ENCODE results near the gene PCK1. TPM values are rescaled to one million over a fixed set of nuclear protein-coding genes. Genes with fewer than 3 reads are reported as not detected.

Gene PCK1
- total and polyA plus RNA-seq, 2 of the 13 experiments (the other 11 are each of a cell fraction or from before 2014, with no cell fraction given), result 6.5 to 12.6 TPM

DNA sequence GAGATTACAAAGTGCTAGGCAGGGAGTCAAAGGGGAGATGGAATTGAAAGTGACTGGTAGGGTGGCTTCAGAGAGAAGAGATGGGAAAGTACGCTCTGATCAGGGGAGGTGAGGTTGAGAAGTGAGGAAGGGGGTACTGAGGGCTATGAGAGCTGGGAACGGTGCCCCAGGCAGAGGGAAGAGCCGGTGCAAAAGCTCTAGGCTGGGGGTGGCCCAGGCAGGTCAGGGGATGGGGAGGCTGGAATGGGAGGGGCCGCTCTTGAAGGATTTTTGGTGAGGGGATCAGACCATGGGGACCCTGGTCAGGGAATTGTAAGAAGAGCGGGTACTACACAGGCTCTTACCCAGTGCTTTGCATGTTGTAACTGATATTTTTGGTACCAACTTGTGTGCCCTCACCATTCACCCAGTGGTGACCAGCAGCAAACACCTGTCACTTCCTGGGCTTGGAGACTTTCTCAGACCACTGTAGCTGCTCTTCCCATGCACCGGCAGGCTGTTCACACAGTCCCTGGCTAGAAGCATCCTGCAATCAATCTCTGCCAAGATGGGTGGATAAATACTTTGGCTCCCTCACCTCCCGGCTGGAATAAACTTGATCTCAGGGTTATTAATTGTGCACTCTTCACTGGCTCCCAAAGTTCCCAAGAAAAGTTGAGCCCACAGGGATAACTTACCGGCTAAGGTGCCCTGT is 24.0 kb downstream of the PCK1 start:
- peaks cover 100% of the 10 kb centered on the region for H3K4me1 ChIP-seq (ENCODE audit: insufficient read depth, low read length)
- H3K9me3 ChIP-seq (ENCODE audit: low read length), result peaks cover 8% of the 10 kb centered on the region
- TF ChIP-seq CAMTA2 (CRISPR knock-in tag; IDR thresholded peaks at IDR 0.05; ENCODE audit: borderline replicate concordance), result 0 out of 2 replicates have a peak, but pooled peaks have one; percentile 33
- TF ChIP-seq ZNF446 (CRISPR knock-in tag; IDR thresholded peaks at IDR 0.05), result 0 out of 2 replicates have a peak, but pooled peaks have one; percentile 41
- 0 out of 2 replicates have a peak, but pooled peaks have one; percentile 22 for TF ChIP-seq ZBTB42 (CRISPR knock-in tag; IDR thresholded peaks at IDR 0.05)
- 0 out of 2 replicates have a peak, but pooled peaks have one; percentile 28 for TF ChIP-seq ZNF709 (CRISPR knock-in tag; IDR thresholded peaks at IDR 0.05)
- no peak for TF ChIP-seq ZSCAN30 (CRISPR knock-in tag; IDR thresholded peaks at IDR 0.05)
- no peaks in the 10 kb centered on the region for H4K20me1 ChIP-seq (ENCODE audit: insufficient read depth, low read length)
- H2AFZ ChIP-seq (ENCODE audit: low read length), result no peak overlapping the region
- no peak overlapping the region for H3K27ac ChIP-seq (ENCODE audit: extremely low read length, insufficient read depth, low read length)
- intact Hi-C loops (cut with micrococcal nuclease; ENCODE audit: unreplicated experiment), result no loop called here
- POLR2A ChIA-PET, result interaction anchor here (1.1 to 2.8 kb wide), 3 partner anchors 16 to 30 kb away, joined by 5 to 12 read pairs (median 6); partner anchors contain the start of gene PCK1
- H3K4me2 ChIP-seq (ENCODE audit: low read depth, low read length), result no peak overlapping the region
- H3K9ac ChIP-seq (ENCODE audit: insufficient read depth, low read depth, low read length), result no peak overlapping the region
- WGBS (ENCODE audit: low lambda C conversion rate), result 78% methylated on average over 8 of the region's 8 CpGs
- FAIRE-seq, result no peak
- no peak for ATAC-seq
- no peak overlapping the region for H3K4me3 ChIP-seq (replicated peaks in 1 of 3; ENCODE audit: insufficient read depth in 1 of 3, low read depth in 2 of 3, low read length in 3 of 3)
- CTCF ChIA-PET (ENCODE audit: low intra/inter-chr PET ratio, low total read pairs), result no interaction called here
- no peaks in the 10 kb centered on the region for H3K36me3 ChIP-seq (replicated peaks in 1 of 2; ENCODE audit: control insufficient read depth in 1 of 2, insufficient read depth in 2 of 2, low read length in 2 of 2)
- BruUV-seq (replicated peaks), result no TSS peak
- no peak for DNase-seq (ENCODE audit: low spot score)
- no peaks in the 10 kb centered on the region for H3K27me3 ChIP-seq (ENCODE audit: control insufficient read depth in 1 of 2, insufficient read depth in 2 of 2, low read length in 2 of 2)
- H3K79me2 ChIP-seq (ENCODE audit: insufficient read depth, low read length), result no peaks in the 10 kb centered on the region
- in situ Hi-C loops (cut with HindIII; ENCODE audit: extremely low pct_ligation_motif_present, low pct_unique_long_range_greater_than_20kb), result loop anchor here (10.0 kb wide), 1 partner anchor 200 kb away; no protein-coding TSS in a partner anchor

- intact Hi-C loops (cut with micrococcal nuclease; ENCODE audit: unreplicated experiment) (no loop called here), in situ Hi-C loops (cut with HindIII; ENCODE audit: extremely low pct_ligation_motif_present, low pct_unique_long_range_greater_than_20kb) (loop anchor here (10.0 kb wide), 1 partner anchor 201 kb away; no protein-coding TSS in a partner anchor)
- no peaks in the 10 kb centered on the region for H3K27me3 ChIP-seq (ENCODE audit: control insufficient read depth in 1 of 2, insufficient read depth in 2 of 2, low read length in 2 of 2)
- TF ChIP-seq SKIL (CRISPR knock-in tag; IDR thresholded peaks at IDR 0.05; ENCODE audit: borderline replicate concordance), result no peak
- TF ChIP-seq ZNF614 (CRISPR knock-in tag; IDR thresholded peaks at IDR 0.05; ENCODE audit: borderline replicate concordance), result no peak
- TF ChIP-seq TMF1 (CRISPR knock-in tag; IDR thresholded peaks at IDR 0.05; ENCODE audit: low read depth), result 0 out of 2 replicates have a peak, but pooled peaks have one; percentile 18
- no peak for TF ChIP-seq STAT5B (CRISPR knock-in tag; IDR thresholded peaks at IDR 0.05)
- TF ChIP-seq HOXA5 (CRISPR knock-in tag; IDR thresholded peaks at IDR 0.05), result no peak
- peak; percentile 22; the same call in 1 of the 2 replicates for TF ChIP-seq ZBTB7B (CRISPR knock-in tag; IDR thresholded peaks at IDR 0.05)
- TF ChIP-seq ZNF768 (CRISPR knock-in tag; IDR thresholded peaks at IDR 0.05), result peak; percentile 91
- TF ChIP-seq U2AF1 (optimal IDR thresholded peaks at IDR 0.05; ENCODE audit: low read depth, low read length), result no peak
- no peak for TF ChIP-seq CAMTA2 (CRISPR knock-in tag; IDR thresholded peaks at IDR 0.05; ENCODE audit: borderline replicate concordance)
- 0 out of 2 replicates have a peak, but pooled peaks have one; percentile 27 for TF ChIP-seq FOXC1 (CRISPR knock-in tag; IDR thresholded peaks at IDR 0.05; ENCODE audit: borderline replicate concordance)
- TF ChIP-seq ZNF883 (CRISPR knock-in tag; IDR thresholded peaks at IDR 0.05; ENCODE audit: not compliant biosample characterization), result no peak
These were observed 24.7 kb downstream of the PCK1 start for GRCh38 chr20:57585466-57586213.

More at GRCh38 chr20:57585466-57586213, 24.7 kb downstream of the PCK1 start:
- DNase-seq (ENCODE audit: low spot score), result no peak
- BruUV-seq (replicated peaks), result no TSS peak
- no peak for ATAC-seq
- Histone ChIP-seq H3K4me1 (ENCODE audit: insufficient read depth, low read length) (peaks cover 100% of the 10 kb centered on the region), H3K9me3 (ENCODE audit: low read length) (peaks cover 8% of the 10 kb centered on the region), H3K79me2 (ENCODE audit: insufficient read depth, low read length) (no peaks in the 10 kb centered on the region), H2AFZ (ENCODE audit: low read length) (no peak overlapping the region), H3K27ac (ENCODE audit: extremely low read length, insufficient read depth, low read length) (peak overlapping the region; percentile 65), H3K4me2 (ENCODE audit: low read depth, low read length) (peak overlapping the region; percentile 26; the same call in 1 of the 2 replicates), H3K36me3 (replicated peaks in 1 of 2; ENCODE audit: control insufficient read depth in 1 of 2, insufficient read depth in 2 of 2, low read length in 2 of 2) (no peaks in the 10 kb centered on the region), H3K9ac (ENCODE audit: insufficient read depth, low read depth, low read length) (no peak overlapping the region), H4K20me1 (ENCODE audit: insufficient read depth, low read length) (no peaks in the 10 kb centered on the region), H3K4me3 (replicated peaks in 1 of 3; ENCODE audit: insufficient read depth in 1 of 3, low read depth in 2 of 3, low read length in 3 of 3) (no peak overlapping the region)
- 66% methylated on average over 17 of the region's 17 CpGs for WGBS (ENCODE audit: low lambda C conversion rate)
- ChIA-PET CTCF (ENCODE audit: low intra/inter-chr PET ratio, low total read pairs) (no interaction called here), POLR2A (interaction anchor here (1.1 to 2.8 kb wide), 7 partner anchors 8 to 58 kb away, joined by 5 to 57 read pairs (median 14); partner anchors contain the start of gene PCK1)
- FAIRE-seq, result no peak
